Loucy (cell line): ENCODE data around the gene CYTH3.

ENCODE experiments used
- H2AFZ ChIP-seq: fragments of 200-600 bp; sonication (generic); 2 replicates; pipeline ENCODE4 v1.6.0; 2016; ENCODE audit warnings: antibody characterized with exemption, mild to moderate bottlenecking, low read length, moderate library complexity
- H3F3A ChIP-seq: fragments of 200-600 bp; 2 replicates; pipeline ENCODE4 v1.6.0; 2016; ENCODE audit warnings: antibody characterized with exemption, low read depth, mild to moderate bottlenecking
- H3K27me3 ChIP-seq: fragments of 200-600 bp; sonication (generic); 2 replicates; pipeline ENCODE4 v1.6.1; 2014; ENCODE audit warnings: low read length, mild to moderate bottlenecking; ENCODE audit not compliant: insufficient read depth, poor library complexity, severe bottlenecking
- H3K36me3 ChIP-seq: fragments of 200-600 bp; sonication (generic); 2 replicates; pipeline ENCODE4 v1.6.1; 2016; ENCODE audit warnings: low read length; ENCODE audit not compliant: insufficient read depth
- H3K4me1 ChIP-seq: fragments of 200-600 bp; sonication (generic); 2 replicates; pipeline ENCODE4 v1.5.1; 2014; ENCODE audit warnings: low read length, mild to moderate bottlenecking; ENCODE audit not compliant: insufficient read depth, poor library complexity, severe bottlenecking
- H3K4me2 ChIP-seq: fragments of 200-600 bp; sonication (generic); 2 replicates; pipeline ENCODE4 v1.6.0; 2014; ENCODE audit warnings: antibody characterized with exemption, low read length, low read depth, mild to moderate bottlenecking; ENCODE audit not compliant: poor library complexity, severe bottlenecking
- H3K4me3 ChIP-seq: fragments of 200-600 bp; sonication (generic); 2 replicates; pipeline ENCODE4 v1.5.1; 2014; ENCODE audit warnings: low read length, mild to moderate bottlenecking, mixed read lengths; ENCODE audit not compliant: poor library complexity, severe bottlenecking
- H3K79me2 ChIP-seq: fragments of 200-600 bp; sonication (generic); 2 replicates; pipeline ENCODE4 v1.6.1; 2014; ENCODE audit warnings: low read length; ENCODE audit not compliant: insufficient read depth
- H3K9ac ChIP-seq: fragments of 200-600 bp; sonication (generic); 2 replicates; pipeline ENCODE4 v1.6.0; 2014; ENCODE audit warnings: mild to moderate bottlenecking, low read depth, low read length, moderate library complexity; ENCODE audit not compliant: poor library complexity, severe bottlenecking
- H3K9me2 ChIP-seq: fragments of 200-600 bp; sonication (generic); replicated peaks from 2 replicates; pipeline ENCODE4 v1.6.1; 2016; ENCODE audit warnings: low read depth, low read length, mixed read lengths
- H3K9me3 ChIP-seq: fragments of 200-600 bp; sonication (generic); 2 replicates; pipeline ENCODE4 v1.6.1; 2014; ENCODE audit warnings: mild to moderate bottlenecking, antibody characterized with exemption, low read length, low read depth; ENCODE audit not compliant: insufficient read depth
- H4K20me1 ChIP-seq: fragments of 200-600 bp; sonication (generic); 2 replicates; pipeline ENCODE4 v1.6.0; 2014; ENCODE audit warnings: antibody characterized with exemption, low read length, mild to moderate bottlenecking; ENCODE audit not compliant: insufficient read depth, poor library complexity, severe bottlenecking
- EZH2phosphoT487 ChIP-seq: fragments of 200-600 bp; IDR thresholded peaks from 2 replicates; pipeline ENCODE4 v1.6.1; 2018; ENCODE audit warnings: antibody characterized with exemption, mild to moderate bottlenecking, moderate library complexity, borderline replicate concordance
- TF ChIP-seq, protein P1 (sequence below): fragments of 200-600 bp; sonication (generic); conservative IDR thresholded peaks from 2 replicates; pipeline ENCODE4 v1.5.1; 2014; ENCODE audit warnings: mild to moderate bottlenecking, antibody characterized with exemption, low read length

Gene CYTH3

DNA sequence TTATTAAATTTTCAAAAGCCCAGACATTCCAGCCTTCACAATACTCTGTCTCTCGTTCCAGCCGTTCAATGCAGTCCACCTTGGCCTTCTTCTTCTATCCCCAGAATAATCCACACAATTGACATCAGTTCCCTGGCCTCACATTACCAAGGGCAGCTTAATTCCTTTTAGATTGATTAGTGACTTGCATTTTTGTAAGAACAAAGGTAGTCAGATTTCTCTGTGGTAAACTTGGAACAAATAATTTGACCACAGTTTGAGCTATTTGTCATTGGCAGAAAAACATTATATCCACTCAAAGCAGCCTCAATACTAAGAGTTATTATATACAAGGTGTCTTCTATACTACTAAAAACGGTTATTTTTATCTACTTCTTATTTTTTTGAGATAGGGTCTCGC, 5.1 kb upstream of the CYTH3 start:
- no peak overlapping the region for H3K9ac ChIP-seq
- no peak for TF ChIP-seq EZH2phosphoT487
- TF ChIP-seq, protein P1, sequence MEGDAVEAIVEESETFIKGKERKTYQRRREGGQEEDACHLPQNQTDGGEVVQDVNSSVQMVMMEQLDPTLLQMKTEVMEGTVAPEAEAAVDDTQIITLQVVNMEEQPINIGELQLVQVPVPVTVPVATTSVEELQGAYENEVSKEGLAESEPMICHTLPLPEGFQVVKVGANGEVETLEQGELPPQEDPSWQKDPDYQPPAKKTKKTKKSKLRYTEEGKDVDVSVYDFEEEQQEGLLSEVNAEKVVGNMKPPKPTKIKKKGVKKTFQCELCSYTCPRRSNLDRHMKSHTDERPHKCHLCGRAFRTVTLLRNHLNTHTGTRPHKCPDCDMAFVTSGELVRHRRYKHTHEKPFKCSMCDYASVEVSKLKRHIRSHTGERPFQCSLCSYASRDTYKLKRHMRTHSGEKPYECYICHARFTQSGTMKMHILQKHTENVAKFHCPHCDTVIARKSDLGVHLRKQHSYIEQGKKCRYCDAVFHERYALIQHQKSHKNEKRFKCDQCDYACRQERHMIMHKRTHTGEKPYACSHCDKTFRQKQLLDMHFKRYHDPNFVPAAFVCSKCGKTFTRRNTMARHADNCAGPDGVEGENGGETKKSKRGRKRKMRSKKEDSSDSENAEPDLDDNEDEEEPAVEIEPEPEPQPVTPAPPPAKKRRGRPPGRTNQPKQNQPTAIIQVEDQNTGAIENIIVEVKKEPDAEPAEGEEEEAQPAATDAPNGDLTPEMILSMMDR, result no peak
- H3K27me3 ChIP-seq, result no peaks in the 10 kb centered on the region
- no peaks in the 10 kb centered on the region for H3F3A ChIP-seq
- no peaks in the 10 kb centered on the region for H4K20me1 ChIP-seq
- no peaks in the 10 kb centered on the region for H3K79me2 ChIP-seq
- no peaks in the 10 kb centered on the region for H3K9me2 ChIP-seq
- H2AFZ ChIP-seq, result no peak overlapping the region
- H3K4me3 ChIP-seq, result no peak overlapping the region
- no peak overlapping the region for H3K4me2 ChIP-seq
- peaks cover 6% of the 10 kb centered on the region for H3K4me1 ChIP-seq
- no peaks in the 10 kb centered on the region for H3K9me3 ChIP-seq
- H3K36me3 ChIP-seq, result no peaks in the 10 kb centered on the region

DNA sequence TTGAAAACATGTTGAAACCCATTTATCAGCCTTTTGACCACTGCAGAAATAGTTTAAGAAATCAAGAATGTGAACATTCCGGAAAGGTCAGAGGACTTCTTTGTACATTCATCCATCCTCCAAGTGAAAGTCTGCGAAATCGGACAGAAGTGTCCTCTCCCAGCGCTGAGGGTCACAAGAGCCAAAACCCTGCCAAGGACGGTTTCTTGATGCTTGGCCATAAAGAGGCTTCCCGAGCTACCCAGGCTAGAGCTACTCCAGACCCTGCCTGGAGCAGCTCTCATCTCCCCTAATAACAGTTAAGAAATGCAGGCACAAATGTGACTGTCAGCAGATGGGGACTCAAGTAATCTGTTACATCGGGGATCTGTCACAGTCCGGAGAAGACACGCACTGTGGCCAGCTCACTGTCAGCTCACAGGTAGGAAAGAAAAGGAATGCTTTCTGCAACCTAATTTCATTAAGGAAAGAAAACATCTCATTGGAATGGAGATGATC, 4.5 kb upstream of the CYTH3 start:
- no peaks in the 10 kb centered on the region for H3F3A ChIP-seq
- no peaks in the 10 kb centered on the region for H3K79me2 ChIP-seq
- no peaks in the 10 kb centered on the region for H3K36me3 ChIP-seq
- no peak overlapping the region for H2AFZ ChIP-seq
- H3K9ac ChIP-seq, result no peak overlapping the region
- no peaks in the 10 kb centered on the region for H3K9me2 ChIP-seq
- H3K4me2 ChIP-seq, result no peak overlapping the region
- H4K20me1 ChIP-seq, result no peaks in the 10 kb centered on the region
- no peaks in the 10 kb centered on the region for H3K9me3 ChIP-seq
- no peaks in the 10 kb centered on the region for H3K27me3 ChIP-seq
- TF ChIP-seq, protein P1, result no peak
- no peak for TF ChIP-seq EZH2phosphoT487
- peaks cover 6% of the 10 kb centered on the region for H3K4me1 ChIP-seq
- no peak overlapping the region for H3K4me3 ChIP-seq

DNA sequence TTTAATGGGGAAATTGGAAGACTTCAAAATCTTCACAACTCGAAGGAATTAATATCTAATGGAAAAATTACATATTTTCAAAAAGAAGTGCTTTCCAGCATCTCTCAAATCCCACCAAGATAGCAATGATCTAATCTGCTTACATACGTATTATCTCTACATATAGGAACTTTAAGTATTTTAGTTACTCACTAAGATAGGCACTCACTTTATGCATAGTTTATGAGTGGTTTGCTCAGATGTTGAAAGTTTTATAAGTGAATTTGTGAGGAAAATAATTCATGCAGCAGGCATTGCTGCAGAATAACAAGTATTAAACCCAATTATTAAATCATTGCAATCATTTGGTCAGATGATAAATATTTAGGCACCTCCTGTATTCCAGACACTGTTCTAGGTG, 2.3 kb upstream of the CYTH3 start:
- Histone ChIP-seq H3K4me3 (no peak overlapping the region), H3K9ac (no peak overlapping the region), H3K79me2 (no peaks in the 10 kb centered on the region), H3K4me2 (no peak overlapping the region), H3K36me3 (no peaks in the 10 kb centered on the region), H3K9me2 (no peaks in the 10 kb centered on the region), H3F3A (no peaks in the 10 kb centered on the region), H3K27me3 (no peaks in the 10 kb centered on the region), H2AFZ (no peak overlapping the region), H3K9me3 (no peaks in the 10 kb centered on the region), H3K4me1 (peaks cover 16% of the 10 kb centered on the region), H4K20me1 (no peaks in the 10 kb centered on the region)
- TF ChIP-seq, protein P1, result no peak
- TF ChIP-seq EZH2phosphoT487, result no peak
